AML-193 (cell line): ENCODE data around the gene MYBPC2.

Source experiments
- DNase-seq, 2 experiments: peaks; one replicate each; lab custom pipeline; 2025; lab: John Stamatoyannopoulos, UW

The MYBPC2 gene

GRCh38 chr19:50500753-50501151 is 68.1 kb downstream of the MYBPC2 start:
- no peak for DNase-seq

- DNase-seq: no peak
These were observed 68.5 kb downstream of the MYBPC2 start for GRCh38 chr19:50501186-50501567.

GRCh38 chr19:50501568-50502475 is 69.1 kb downstream of the MYBPC2 start:
- no peak for DNase-seq

GRCh38 chr19:50505856-50506611 is 73.3 kb downstream of the MYBPC2 start:
- no peak for DNase-seq

- DNase-seq: no peak
These were observed 74.0 kb downstream of the MYBPC2 start for GRCh38 chr19:50506700-50507099.

- DNase-seq: no peak
These were observed 74.7 kb downstream of the MYBPC2 start for GRCh38 chr19:50507376-50507775.

- no peak for DNase-seq
These were observed 76.1 kb downstream of the MYBPC2 start for GRCh38 chr19:50508843-50509190.

GRCh38 chr19:50509366-50509765 is 76.7 kb downstream of the MYBPC2 start:
- DNase-seq: no peak

- no peak for DNase-seq
These were observed 77.5 kb downstream of the MYBPC2 start for GRCh38 chr19:50510121-50510670.

- DNase-seq: no peak
These were observed 78.0 kb downstream of the MYBPC2 start for GRCh38 chr19:50510700-50511068.

GRCh38 chr19:50511069-50511822 is 78.6 kb downstream of the MYBPC2 start, which contains the start of gene JOSD2:
Gene JOSD2 (minus strand): TSS chr19:50511191. CDS start chr19:50510431, 760 bp downstream.
- DNase-seq: peak; percentile 97

GRCh38 chr19:50512112-50512998 is 79.7 kb downstream of the MYBPC2 start:
- no peak for DNase-seq

GRCh38 chr19:50512999-50513745 is 80.5 kb downstream of the MYBPC2 start:
- DNase-seq: no peak

- DNase-seq: no peak
These were observed 81.2 kb downstream of the MYBPC2 start, which contains the start of gene ASPDH for GRCh38 chr19:50513746-50514345. Gene ASPDH (minus strand): TSS chr19:50513913. CDS start chr19:50513823, 90 bp downstream.

GRCh38 chr19:50514346-50515167 is 81.9 kb downstream of the MYBPC2 start:
- DNase-seq: no peak

GRCh38 chr19:50515168-50515561 is 82.5 kb downstream of the MYBPC2 start:
- no peak for DNase-seq
